Measurements from ENCODE around the gene ARMS2.

The ARMS2 gene

DNA sequence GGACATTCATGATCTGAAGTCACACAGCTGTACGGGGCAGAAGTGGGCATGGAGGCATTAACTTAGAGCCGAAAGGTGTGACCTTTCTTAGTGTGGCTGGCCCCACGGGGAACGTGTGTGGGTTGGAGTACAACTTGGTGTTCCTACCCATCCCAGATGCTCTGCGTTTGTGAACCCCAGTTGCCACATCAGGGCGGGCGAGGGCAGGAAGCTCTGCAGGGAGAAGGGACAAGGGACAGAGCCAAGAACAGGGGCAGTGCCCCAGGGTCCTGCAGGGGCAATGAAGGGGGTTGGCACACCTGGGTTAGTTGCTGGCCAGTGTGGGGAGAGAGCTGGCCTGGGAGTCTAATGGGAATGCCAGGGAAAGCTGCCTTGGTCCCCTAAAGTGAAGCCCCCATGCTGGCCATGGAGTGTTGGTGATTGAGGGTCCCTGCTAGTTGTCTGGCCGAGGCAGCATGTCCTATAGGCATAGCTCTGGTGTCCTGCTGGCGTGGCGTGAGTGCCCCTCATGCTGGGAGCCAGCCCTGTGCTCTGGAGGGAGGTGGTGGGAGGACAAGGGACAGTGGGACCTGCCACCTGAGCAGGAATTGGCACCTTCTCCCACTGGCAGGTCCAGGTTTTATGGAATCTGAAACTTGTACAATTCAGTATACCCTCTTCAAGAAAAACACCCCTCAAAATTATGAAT, 25.8 kb downstream of the ARMS2 start:
- TF ChIP-seq JUND (IDR thresholded peaks at IDR 0.05; ENCODE audit: low read depth) = no peak
- DNase-seq (ENCODE audit: low read depth in 1 of 2, low spot score in 1 of 2) = no peak
- in situ Hi-C loops (cut with HindIII; ENCODE audit: low pct_unique_long_range_greater_than_20kb, low sequenced_read_pairs) = no loop called here

DNA sequence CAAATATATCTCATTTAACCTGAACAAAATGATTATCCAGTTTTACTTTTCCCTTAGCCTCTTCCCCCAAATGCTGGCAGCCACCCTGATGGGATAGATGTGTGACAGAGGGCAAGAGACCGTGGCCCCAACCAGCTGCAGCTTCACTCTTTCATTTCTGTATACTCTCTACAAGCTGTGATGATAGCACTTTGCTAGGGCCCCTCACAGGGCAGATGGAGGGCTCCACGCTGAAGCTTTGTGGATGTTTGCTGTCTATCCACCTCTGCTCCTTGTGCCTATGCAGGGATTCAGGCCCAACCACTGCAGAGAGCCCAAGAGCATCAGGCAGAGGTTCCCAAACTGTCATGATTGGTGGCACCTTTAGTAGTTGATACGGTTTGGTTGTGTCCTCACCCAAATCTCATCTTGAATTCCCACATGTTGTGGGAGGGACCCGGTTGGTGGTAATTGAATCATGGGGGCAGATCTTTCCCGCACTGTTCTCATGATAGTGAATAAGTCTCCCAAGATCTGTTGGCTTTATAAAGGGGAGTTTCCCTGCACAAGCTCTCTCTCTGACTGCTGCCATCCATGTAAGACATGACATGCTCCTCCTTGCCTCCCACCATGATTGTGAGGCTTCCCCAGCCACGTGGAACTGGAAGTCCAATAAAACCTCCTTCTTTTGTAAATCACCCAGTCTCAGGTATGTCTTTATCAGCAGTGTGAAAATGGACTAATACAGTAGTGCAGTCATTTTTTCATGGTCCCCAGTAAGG, 27.0 kb downstream of the ARMS2 start:
- TF ChIP-seq JUND (IDR thresholded peaks at IDR 0.05; ENCODE audit: low read depth) = no peak
- in situ Hi-C loops (cut with HindIII; ENCODE audit: low pct_unique_long_range_greater_than_20kb, low sequenced_read_pairs) = no loop called here
- DNase-seq (ENCODE audit: low read depth in 1 of 2, low spot score in 1 of 2) = no peak

DNA sequence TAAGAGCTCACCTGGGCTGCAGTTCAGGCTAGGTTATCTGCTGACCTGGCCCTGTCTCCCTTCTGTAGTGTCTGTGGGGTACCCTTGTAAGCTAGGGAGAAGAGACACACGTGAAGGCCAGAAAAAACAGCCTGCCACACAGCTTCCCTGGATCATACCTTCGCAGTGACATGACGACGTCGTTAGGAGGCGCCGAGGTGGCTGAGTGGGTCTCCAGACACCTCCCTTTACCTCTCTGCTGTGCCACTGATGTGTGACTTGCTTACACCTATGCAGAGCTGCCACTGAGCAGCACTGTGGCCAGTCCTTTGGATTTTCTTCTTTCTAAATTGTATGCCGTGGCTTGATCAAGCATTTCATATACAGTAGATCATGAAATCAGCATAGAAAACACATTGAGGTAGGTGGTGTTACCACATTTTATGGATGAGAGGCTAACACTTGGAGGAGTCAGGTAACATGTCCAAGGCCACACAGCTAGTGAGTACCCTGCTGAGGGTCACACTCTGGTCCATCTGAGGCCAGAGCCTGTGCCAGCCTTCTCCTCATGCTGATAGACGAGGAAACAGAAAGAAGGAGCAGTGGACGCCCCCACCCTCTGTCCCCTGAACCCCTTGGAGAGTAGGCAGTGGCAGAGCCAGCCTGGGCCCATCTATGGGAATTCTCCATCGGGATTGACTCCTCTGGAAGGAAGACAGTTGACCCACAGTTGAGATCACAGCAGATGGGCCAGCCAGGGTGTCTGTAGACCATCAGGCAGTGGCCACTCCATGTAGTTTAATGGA, 30.0 kb downstream of the ARMS2 start:
- TF ChIP-seq JUND (IDR thresholded peaks at IDR 0.05; ENCODE audit: low read depth) = no peak
- in situ Hi-C loops (cut with HindIII; ENCODE audit: low pct_unique_long_range_greater_than_20kb, low sequenced_read_pairs) = no loop called here
- no peak for DNase-seq (ENCODE audit: low read depth in 1 of 2, low spot score in 1 of 2)

DNA sequence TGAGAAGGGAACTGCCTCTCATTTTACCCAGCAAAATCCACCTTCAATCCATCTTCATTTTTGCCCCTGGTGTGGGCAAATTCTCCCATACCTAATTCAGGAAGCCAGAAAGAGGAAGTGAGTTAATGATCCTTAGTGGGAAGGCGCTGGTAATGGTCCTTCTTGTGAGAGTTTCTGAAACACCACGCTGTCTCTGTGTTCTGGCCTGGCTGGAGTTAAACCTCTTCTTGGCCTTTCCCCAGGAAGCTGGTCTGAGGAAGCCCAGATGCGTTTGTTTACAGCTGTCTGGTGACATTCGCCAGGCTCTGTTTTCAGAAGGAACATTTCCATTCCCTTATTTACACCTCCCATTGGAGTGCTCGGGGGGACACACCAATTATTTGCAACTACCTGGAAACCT, 31.2 kb downstream of the ARMS2 start:
- in situ Hi-C loops (cut with HindIII; ENCODE audit: low pct_unique_long_range_greater_than_20kb, low sequenced_read_pairs) = no loop called here
- no peak for DNase-seq (ENCODE audit: low read depth in 1 of 2, low spot score in 1 of 2)
- no peak for TF ChIP-seq JUND (IDR thresholded peaks at IDR 0.05; ENCODE audit: low read depth)

DNA sequence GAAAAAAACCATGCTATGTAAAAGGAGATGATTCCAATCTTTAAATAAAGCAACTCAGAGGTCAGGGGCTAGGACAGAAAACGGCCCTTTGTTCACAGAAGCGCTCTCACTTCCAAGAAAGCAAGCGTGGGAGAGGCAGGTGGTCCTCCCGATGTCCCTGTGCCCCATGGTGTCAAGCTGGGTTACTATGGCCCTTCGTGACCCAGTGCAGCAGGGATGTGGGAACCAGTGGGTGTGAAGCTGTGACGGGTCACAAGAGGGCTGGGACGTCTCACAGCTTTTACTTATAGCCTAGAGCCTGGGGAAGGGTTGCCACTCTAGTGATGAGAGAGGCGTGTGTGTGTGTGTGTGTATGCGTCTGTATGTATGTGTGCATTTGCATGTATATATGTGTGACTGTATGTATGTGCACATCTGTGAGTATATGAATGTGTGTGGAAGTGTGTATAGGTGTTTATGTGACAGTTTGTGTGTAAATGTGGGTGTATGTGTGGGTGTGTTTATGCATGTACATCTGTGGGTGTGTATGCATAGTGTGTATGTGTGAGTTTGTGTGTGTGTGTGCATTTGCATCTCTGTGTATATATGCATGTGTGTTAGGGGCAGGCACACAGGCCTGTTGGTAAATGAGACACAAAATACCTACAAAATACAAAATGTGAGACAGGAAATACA, 32.1 kb downstream of the ARMS2 start:
- no peak for DNase-seq (ENCODE audit: low read depth in 1 of 2, low spot score in 1 of 2)
- no peak for TF ChIP-seq JUND (IDR thresholded peaks at IDR 0.05; ENCODE audit: low read depth)
- in situ Hi-C loops (cut with HindIII; ENCODE audit: low pct_unique_long_range_greater_than_20kb, low sequenced_read_pairs) = no loop called here

DNA sequence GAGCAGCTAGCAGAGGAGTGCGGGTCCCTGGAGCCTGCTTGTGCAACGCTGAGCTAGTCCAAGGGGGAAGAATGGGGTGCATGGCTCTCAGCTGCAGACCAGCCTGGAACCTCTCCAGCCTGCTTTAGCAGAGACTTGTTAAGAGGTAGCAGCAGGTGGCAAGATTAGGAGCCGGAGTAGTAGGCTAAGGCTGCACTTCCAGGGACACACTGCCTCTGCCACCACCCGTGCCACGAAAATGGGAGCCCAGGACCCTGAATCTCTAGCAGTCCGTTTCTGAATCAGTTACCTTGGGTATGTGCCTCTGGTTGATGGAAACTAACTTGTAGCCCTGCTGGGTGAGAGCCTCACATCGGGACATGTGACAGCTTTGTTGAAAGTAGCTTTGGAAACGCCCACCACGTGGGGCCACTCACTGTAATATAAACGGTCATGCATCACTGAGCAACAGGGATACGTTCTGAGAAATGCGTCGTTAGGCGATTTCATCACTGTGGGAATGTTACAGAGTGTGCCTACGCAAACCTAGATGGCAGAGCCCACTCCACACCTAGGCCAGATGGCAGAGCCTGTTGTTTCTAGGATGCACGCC, 32.8 kb downstream of the ARMS2 start:
- TF ChIP-seq JUND (IDR thresholded peaks at IDR 0.05; ENCODE audit: low read depth) = no peak
- in situ Hi-C loops (cut with HindIII; ENCODE audit: low pct_unique_long_range_greater_than_20kb, low sequenced_read_pairs) = no loop called here
- no peak for DNase-seq (ENCODE audit: low read depth in 1 of 2, low spot score in 1 of 2)

DNA sequence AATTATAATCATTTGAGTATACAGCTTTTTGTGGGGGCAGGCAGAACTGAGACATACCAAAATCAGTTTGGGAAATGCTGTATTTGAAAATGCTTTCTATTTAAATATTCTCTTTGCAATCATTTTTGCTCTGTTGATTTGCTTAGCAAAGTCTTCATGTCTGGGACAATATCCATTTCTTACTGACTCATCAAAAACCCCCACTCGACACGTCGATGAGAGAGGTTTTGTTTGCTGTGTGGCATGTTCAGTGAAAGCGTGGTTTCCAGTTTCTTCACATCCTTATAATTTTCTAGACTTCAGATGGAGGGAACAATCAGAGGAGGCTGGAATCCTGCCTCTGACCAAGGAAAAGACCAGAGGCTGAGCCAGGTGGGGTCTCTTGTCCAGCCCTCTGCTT, 35.8 kb downstream of the ARMS2 start:
- in situ Hi-C loops (cut with HindIII; ENCODE audit: low pct_unique_long_range_greater_than_20kb, low sequenced_read_pairs) = no loop called here
- DNase-seq (ENCODE audit: low read depth in 1 of 2, low spot score in 1 of 2) = no peak
- TF ChIP-seq JUND (IDR thresholded peaks at IDR 0.05; ENCODE audit: low read depth) = no peak

DNA sequence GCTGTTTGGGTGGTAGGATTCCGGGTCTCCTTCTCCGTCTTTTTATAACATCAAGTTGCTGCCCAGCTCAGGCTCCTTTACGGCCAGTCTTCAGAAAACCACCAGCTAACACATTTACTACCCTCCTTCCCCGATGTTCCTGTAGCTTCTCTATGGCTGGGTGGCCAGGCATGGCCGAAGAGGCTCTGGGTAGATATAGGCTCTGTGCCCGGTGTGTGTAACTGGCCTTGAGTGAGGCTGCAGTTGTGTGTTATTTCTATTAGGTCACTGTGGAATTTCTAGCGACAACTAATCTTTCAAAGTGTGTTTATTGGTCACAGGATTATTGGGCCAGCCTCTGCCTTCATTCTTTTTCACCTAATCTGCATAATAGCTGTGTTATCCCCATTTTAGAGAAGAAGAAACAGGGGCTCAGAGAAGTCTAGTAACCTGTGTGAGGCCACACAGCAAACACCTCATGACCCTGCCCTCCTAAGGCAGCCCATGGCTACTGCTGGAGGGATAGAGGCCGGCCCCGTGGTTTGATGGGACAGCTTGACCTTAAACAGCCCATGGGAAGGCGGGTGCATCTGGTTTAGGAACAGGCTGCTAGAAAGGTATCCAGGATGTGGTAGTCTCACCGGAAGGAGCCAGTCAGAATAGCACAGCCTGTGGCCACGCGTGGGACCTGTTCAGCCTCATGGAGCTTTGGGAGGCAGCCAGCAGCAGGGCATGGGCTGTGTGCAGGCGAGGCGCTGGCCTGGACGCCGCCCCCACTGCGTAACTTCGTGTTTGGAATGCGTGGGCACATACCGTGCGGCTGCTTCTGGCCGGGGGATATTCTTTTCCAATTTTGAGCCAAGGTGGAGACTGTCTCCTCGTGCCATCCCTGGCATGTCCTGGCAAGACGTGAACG, 36.6 kb downstream of the ARMS2 start:
- TF ChIP-seq JUND (IDR thresholded peaks at IDR 0.05; ENCODE audit: low read depth) = no peak
- in situ Hi-C loops (cut with HindIII; ENCODE audit: low pct_unique_long_range_greater_than_20kb, low sequenced_read_pairs) = no loop called here
- DNase-seq (ENCODE audit: low read depth in 1 of 2, low spot score in 1 of 2) = peak in 1 of 2 experiments; percentile 45

DNA sequence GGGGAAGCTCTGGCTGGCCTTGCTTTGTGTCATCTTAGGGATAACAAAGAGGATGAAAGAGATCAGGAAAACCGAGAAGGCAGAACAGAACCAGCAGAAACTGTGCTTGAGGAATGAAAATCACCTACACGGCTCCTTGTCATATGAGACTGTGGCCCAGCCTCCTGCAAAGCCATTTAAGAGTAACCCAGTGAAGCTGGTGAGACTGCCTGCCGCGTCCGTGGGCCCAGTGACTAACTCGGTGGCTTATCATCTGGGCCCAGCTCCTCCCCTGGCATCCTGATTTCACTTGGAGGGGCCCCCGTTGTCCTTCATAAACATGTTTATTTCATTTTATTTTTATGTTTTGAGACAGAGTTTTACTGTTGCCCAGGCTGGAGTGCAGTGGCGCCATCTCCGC, 37.6 kb downstream of the ARMS2 start:
- in situ Hi-C loops (cut with HindIII; ENCODE audit: low pct_unique_long_range_greater_than_20kb, low sequenced_read_pairs) = no loop called here
- DNase-seq (ENCODE audit: low read depth in 1 of 2, low spot score in 1 of 2) = no peak
- TF ChIP-seq JUND (IDR thresholded peaks at IDR 0.05; ENCODE audit: low read depth) = no peak

DNA sequence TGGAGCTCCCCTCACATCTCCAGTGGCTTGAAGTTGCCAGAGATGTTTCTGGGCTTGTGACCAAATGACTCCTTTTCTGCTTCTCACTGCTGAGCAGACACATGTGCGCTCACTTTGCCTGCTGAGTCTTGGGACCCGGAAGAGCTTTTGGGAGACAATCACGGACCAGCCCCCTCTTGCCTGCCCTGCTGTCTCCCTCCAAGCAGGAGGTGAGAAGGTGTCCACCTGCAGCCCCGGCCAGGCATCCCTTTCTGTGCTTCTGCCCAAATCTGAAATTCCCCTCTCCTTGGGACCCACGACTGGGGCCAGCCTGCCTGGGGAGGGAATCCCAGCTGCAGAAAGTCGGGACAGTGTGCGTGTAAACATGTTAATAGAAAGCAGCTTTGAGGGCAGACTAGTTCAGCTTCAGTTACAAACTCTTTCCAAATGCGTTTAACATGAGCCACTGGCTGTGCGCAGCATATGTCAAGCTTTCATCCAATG, 38.6 kb downstream of the ARMS2 start:
- in situ Hi-C loops (cut with HindIII; ENCODE audit: low pct_unique_long_range_greater_than_20kb, low sequenced_read_pairs) = no loop called here
- TF ChIP-seq JUND (IDR thresholded peaks at IDR 0.05; ENCODE audit: low read depth) = no peak
- DNase-seq (ENCODE audit: low read depth in 1 of 2, low spot score in 1 of 2) = no peak

DNA sequence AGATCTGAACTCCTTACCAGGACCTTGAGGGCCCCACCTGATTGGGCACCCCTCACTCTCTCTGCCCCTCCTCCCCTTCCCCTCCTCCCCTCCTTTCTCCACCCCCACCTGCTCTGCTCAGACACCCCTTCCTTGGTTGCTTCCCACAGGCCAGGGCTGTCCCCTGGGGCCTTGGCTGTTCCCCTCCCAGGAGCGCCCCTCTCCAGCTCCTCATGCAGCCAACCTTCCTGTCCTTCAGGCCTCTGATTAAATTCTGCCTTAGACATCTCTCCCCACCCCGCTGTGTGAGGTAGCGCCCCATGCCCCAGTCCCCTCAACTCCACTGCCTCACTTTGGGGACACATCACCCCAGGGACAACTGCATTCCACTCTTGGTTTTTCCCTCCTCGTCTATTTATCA, 39.3 kb downstream of the ARMS2 start:
- TF ChIP-seq JUND (IDR thresholded peaks at IDR 0.05; ENCODE audit: low read depth) = no peak
- in situ Hi-C loops (cut with HindIII; ENCODE audit: low pct_unique_long_range_greater_than_20kb, low sequenced_read_pairs) = no loop called here
- DNase-seq (ENCODE audit: low read depth in 1 of 2, low spot score in 1 of 2) = no peak
